WI38 (cell line): ENCODE results near the gene PLB1.

Experiments
- H3K4me3 ChIP-seq: 2 replicates; pipeline ENCODE4 v1.5.1; 2011; ENCODE audit warnings: low read depth, mild to moderate bottlenecking, control low read depth, low read length
- TF ChIP-seq, protein P1 (sequence below): IDR thresholded peaks from 2 replicates; pipeline ENCODE4 v1.5.1; 2012; ENCODE audit warnings: low read depth, mild to moderate bottlenecking, control low read depth, low read length

The PLB1 gene

DNA sequence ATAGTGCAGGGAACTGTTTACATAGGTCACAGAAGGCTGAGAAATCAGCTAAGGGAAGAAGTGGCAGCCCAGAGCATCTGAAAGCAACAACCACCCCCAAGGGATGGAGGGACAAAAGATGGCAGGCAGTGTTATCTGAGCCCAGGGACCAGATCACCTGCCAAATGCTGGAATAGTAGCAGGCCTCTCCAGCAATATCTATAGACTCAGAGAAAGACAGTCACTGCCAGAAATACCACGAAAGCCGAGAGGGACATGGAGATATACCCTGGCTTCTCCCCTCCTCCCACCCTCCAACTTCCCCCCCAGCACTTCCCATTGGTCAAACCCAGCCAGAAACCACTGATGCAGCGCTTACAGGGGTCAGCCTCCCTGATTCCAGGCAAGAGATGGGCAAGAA is 197.4 kb downstream of the PLB1 start:
- TF ChIP-seq, protein P1, sequence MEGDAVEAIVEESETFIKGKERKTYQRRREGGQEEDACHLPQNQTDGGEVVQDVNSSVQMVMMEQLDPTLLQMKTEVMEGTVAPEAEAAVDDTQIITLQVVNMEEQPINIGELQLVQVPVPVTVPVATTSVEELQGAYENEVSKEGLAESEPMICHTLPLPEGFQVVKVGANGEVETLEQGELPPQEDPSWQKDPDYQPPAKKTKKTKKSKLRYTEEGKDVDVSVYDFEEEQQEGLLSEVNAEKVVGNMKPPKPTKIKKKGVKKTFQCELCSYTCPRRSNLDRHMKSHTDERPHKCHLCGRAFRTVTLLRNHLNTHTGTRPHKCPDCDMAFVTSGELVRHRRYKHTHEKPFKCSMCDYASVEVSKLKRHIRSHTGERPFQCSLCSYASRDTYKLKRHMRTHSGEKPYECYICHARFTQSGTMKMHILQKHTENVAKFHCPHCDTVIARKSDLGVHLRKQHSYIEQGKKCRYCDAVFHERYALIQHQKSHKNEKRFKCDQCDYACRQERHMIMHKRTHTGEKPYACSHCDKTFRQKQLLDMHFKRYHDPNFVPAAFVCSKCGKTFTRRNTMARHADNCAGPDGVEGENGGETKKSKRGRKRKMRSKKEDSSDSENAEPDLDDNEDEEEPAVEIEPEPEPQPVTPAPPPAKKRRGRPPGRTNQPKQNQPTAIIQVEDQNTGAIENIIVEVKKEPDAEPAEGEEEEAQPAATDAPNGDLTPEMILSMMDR: no peak
- no peak overlapping the region for H3K4me3 ChIP-seq
